H9 (cell line): Measurements from ENCODE around the gene OSBPL8. TPM values are rescaled to one million over a fixed set of nuclear protein-coding genes. Genes with fewer than 3 reads are reported as not detected.

ENCODE experiments used
- DNase-seq: peaks from one replicate; pipeline ENCODE4 v3.0.0-alpha.2; 2017
- H2AFZ ChIP-seq: one replicate; pipeline ENCODE4 v1.6.1; 2013; ENCODE audit warnings: mild to moderate bottlenecking, low read length, control low read depth, moderate library complexity
- H2AK5ac ChIP-seq: 2 replicates; pipeline ENCODE4 v1.6.1; 2013; ENCODE audit warnings: low read length, control low read depth, mixed read lengths; ENCODE audit not compliant: insufficient read length
- H2BK120ac ChIP-seq: one replicate; pipeline ENCODE4 v1.6.1; 2013; ENCODE audit warnings: low read depth, mild to moderate bottlenecking, low read length, control low read depth, inconsistent platforms; ENCODE audit not compliant: poor library complexity, severe bottlenecking
- H2BK12ac ChIP-seq: 2 replicates; pipeline ENCODE4 v1.6.1; 2013; ENCODE audit warnings: low read length, control low read depth, mixed read lengths, low read depth; ENCODE audit not compliant: insufficient read length
- H2BK15ac ChIP-seq: 2 replicates; pipeline ENCODE4 v1.6.1; 2013; ENCODE audit warnings: low read depth, low read length, control low read depth
- H2BK20ac ChIP-seq: one replicate; pipeline ENCODE4 v1.6.1; 2013; ENCODE audit warnings: low read depth, mild to moderate bottlenecking, low read length, control low read depth, inconsistent platforms; ENCODE audit not compliant: poor library complexity, severe bottlenecking
- H2BK5ac ChIP-seq: 2 replicates; pipeline ENCODE4 v1.6.1; 2013; ENCODE audit warnings: low read length, control low read depth, mixed read lengths; ENCODE audit not compliant: insufficient read length
- H3K14ac ChIP-seq: 2 replicates; pipeline ENCODE4 v1.6.1; 2013; ENCODE audit warnings: low read length, control low read depth; ENCODE audit not compliant: insufficient read depth
- H3K18ac ChIP-seq: 2 replicates; pipeline ENCODE4 v1.6.1; 2013; ENCODE audit warnings: low read depth, mild to moderate bottlenecking, mixed read lengths, low read length, control low read depth; ENCODE audit not compliant: insufficient read length
- H3K23ac ChIP-seq: 2 replicates; pipeline ENCODE4 v1.6.1; 2013; ENCODE audit warnings: low read length, control low read depth, mixed read lengths, low read depth; ENCODE audit not compliant: insufficient read length
- H3K23me2 ChIP-seq: 2 replicates; pipeline ENCODE4 v1.6.1; 2013; ENCODE audit warnings: low read depth, mild to moderate bottlenecking, mixed read lengths, low read length, control low read depth; ENCODE audit not compliant: insufficient read length, poor library complexity, severe bottlenecking
- H3K27ac ChIP-seq: 2 replicates; pipeline ENCODE4 v1.5.1; 2013; ENCODE audit warnings: low read length, control low read depth, mixed read lengths, low read depth; ENCODE audit not compliant: insufficient read length
- H3K27me3 ChIP-seq: 2 replicates; pipeline ENCODE4 v1.6.1; 2013; ENCODE audit warnings: low read length, control low read depth, inconsistent platforms; ENCODE audit not compliant: insufficient read depth
- H3K4ac ChIP-seq: 2 replicates; pipeline ENCODE4 v1.6.1; 2013; ENCODE audit warnings: low read depth, mild to moderate bottlenecking, control low read depth, inconsistent platforms, low read length, moderate library complexity
- H3K4me1 ChIP-seq: 2 replicates; pipeline ENCODE4 v1.6.1; 2013; ENCODE audit warnings: low read length, control low read depth, inconsistent platforms; ENCODE audit not compliant: insufficient read depth
- H3K4me2 ChIP-seq: 2 replicates; pipeline ENCODE4 v1.6.1; 2013; ENCODE audit warnings: low read length, control low read depth, mixed read lengths; ENCODE audit not compliant: insufficient read length, insufficient read depth
- H3K56ac ChIP-seq: 2 replicates; pipeline ENCODE4 v1.6.1; 2013; ENCODE audit warnings: low read depth, mild to moderate bottlenecking, mixed read lengths, low read length, control low read depth; ENCODE audit not compliant: insufficient read length
- H3K79me1 ChIP-seq: 2 replicates; pipeline ENCODE4 v1.6.1; 2013; ENCODE audit warnings: low read depth, mild to moderate bottlenecking, moderate library complexity, low read length, control low read depth, inconsistent platforms; ENCODE audit not compliant: insufficient read depth, poor library complexity, severe bottlenecking
- H3K79me2 ChIP-seq: 2 replicates; pipeline ENCODE4 v1.6.1; 2013; ENCODE audit warnings: low read length, control low read depth, inconsistent platforms; ENCODE audit not compliant: insufficient read depth
- H3K9ac ChIP-seq: 2 replicates; pipeline ENCODE4 v1.6.1; 2013; ENCODE audit warnings: low read length, control low read depth, mixed read lengths; ENCODE audit not compliant: insufficient read length; ENCODE audit errors: extremely low read depth
- H3K9me3 ChIP-seq: one replicate; pipeline ENCODE4 v1.6.1; 2013; ENCODE audit warnings: low read depth, low read length, inconsistent platforms; ENCODE audit not compliant: control insufficient read depth
- H3T11ph ChIP-seq: one replicate; pipeline ENCODE4 v1.6.1; 2013; ENCODE audit warnings: mild to moderate bottlenecking, low read length, control low read depth, inconsistent platforms
- H4K20me1 ChIP-seq: one replicate; pipeline ENCODE4 v1.6.1; 2013; ENCODE audit not compliant: control insufficient read depth, insufficient read length, insufficient read depth
- H4K5ac ChIP-seq: 2 replicates; pipeline ENCODE4 v1.6.1; 2013; ENCODE audit warnings: low read depth, mild to moderate bottlenecking, mixed read lengths, low read length, control low read depth; ENCODE audit not compliant: insufficient read length
- H4K8ac ChIP-seq: replicated peaks from 2 replicates; pipeline ENCODE4 v1.6.1; 2013; ENCODE audit warnings: low read length, control low read depth, mixed read lengths, low read depth; ENCODE audit not compliant: insufficient read length
- H4K91ac ChIP-seq: 2 replicates; pipeline ENCODE4 v1.6.1; 2013; ENCODE audit warnings: low read depth, mild to moderate bottlenecking, moderate library complexity, mixed read lengths, low read length, control low read depth; ENCODE audit not compliant: insufficient read length
- H3K27ac Mint-ChIP-seq, 3 experiments: 2 replicates in 2 of 3; 3 replicates in 1 of 3; pipeline ENCODE4 v1.8.0; 2020 to 2021; ENCODE audit warnings: mixed read lengths in 3 of 3, mild to moderate bottlenecking in 1 of 3, moderate library complexity in 1 of 3
- H3K27me3 Mint-ChIP-seq: 2 replicates; pipeline ENCODE4 v1.8.0; 2021; ENCODE audit warnings: low read depth, mild to moderate bottlenecking, moderate library complexity, mixed read lengths
- H3K36me3 Mint-ChIP-seq, 3 experiments: 2 replicates in 2 of 3; 3 replicates in 1 of 3; pipeline ENCODE4 v1.8.0; 2020 to 2021; ENCODE audit warnings: low read depth in 3 of 3, mixed read lengths in 3 of 3; ENCODE audit not compliant: insufficient read depth in 1 of 3
- H3K4me1 Mint-ChIP-seq, 2 experiments: 2 replicates each; pipeline ENCODE4 v1.8.0; 2020; ENCODE audit warnings: mixed read lengths in 2 of 2
- H3K4me3 Mint-ChIP-seq, 2 experiments: 2 replicates in 1 of 2; 3 replicates in 1 of 2; pipeline ENCODE4 v1.8.0; 2020 to 2021; ENCODE audit warnings: mild to moderate bottlenecking in 2 of 2, mixed read lengths in 2 of 2, moderate library complexity in 1 of 2
- H3K9me3 Mint-ChIP-seq, 2 experiments: 2 replicates in 1 of 2; 3 replicates in 1 of 2; pipeline ENCODE4 v1.8.0; 2020; ENCODE audit warnings: mild to moderate bottlenecking in 2 of 2, mixed read lengths in 2 of 2, moderate library complexity in 1 of 2
- WGBS: extraction: QIAGEN DNeasy Blood & Tissue Kit; methylation state at CpG from one replicate; pipeline ENCODE4 v1.1.7; 2013; ENCODE audit warnings: missing lambda C conversion rate, low lambda C conversion rate, mixed read lengths; ENCODE audit not compliant: insufficient read length; ENCODE audit errors: extremely low coverage; 5-methylcytosine and 5-hydroxymethylcytosine counted together
- total RNA-seq: library from RNA; stranded (reverse); gene quantifications from 2 replicates; pipeline ENCODE4 v1.2.1, GENCODE V29; 2021
- TF ChIP-seq, protein P1 (sequence below): fragments of 200-600 bp; sonication (generic); conservative IDR thresholded peaks from 3 replicates; pipeline ENCODE4 v1.8.0; 2021; ENCODE audit warnings: antibody characterized with exemption, mild to moderate bottlenecking

The OSBPL8 gene
- total RNA-seq, 1 experiment from 2014 or later: 61.2 TPM

DNA sequence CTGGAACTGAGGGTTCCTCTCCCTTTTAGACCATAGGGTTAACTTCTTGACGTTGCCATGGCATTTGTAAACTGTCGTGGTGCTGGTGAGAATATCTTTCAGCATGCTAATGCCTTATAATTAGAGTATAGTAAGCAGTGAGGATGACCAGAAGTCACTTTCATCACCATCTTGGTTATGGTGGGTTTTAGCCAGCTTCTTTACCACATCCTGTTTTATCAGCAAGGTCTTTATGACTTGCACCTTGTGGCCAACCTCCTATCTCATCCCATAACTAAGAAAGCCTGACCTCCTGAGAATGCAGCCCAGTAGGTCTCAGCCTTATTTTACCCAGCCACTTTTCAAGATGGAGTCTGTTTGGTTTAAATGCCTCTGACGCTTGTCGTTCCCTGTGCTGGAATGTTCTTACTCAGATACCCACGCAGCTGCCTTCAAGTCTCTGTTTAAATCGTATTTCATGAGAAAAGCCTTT lies 255.5 kb downstream of the OSBPL8 start:
- H3K36me3 Mint-ChIP-seq: no peaks in the 10 kb centered on the region
- H3K79me1 ChIP-seq: no peaks in the 10 kb centered on the region
- no peaks in the 10 kb centered on the region for H3K23me2 ChIP-seq
- H3K9ac ChIP-seq: no peak overlapping the region
- no peak overlapping the region for H3K4me2 ChIP-seq
- H3K27ac ChIP-seq: no peak overlapping the region
- no peak overlapping the region for H3K56ac ChIP-seq
- no peaks in the 10 kb centered on the region for H3K9me3 ChIP-seq
- H3K9me3 Mint-ChIP-seq: no peaks in the 10 kb centered on the region
- no peak overlapping the region for H2AFZ ChIP-seq
- H3K4ac ChIP-seq: no peak overlapping the region
- no peak overlapping the region for H2BK20ac ChIP-seq
- no peak overlapping the region for H3K14ac ChIP-seq
- H3K27me3 Mint-ChIP-seq: peaks cover 3% of the 10 kb centered on the region; the same call in 1 of the 2 replicates
- H3K23ac ChIP-seq: no peak overlapping the region
- no peak overlapping the region for H2BK12ac ChIP-seq
- no peak overlapping the region for H4K8ac ChIP-seq
- peaks cover 4 to 6% of the 10 kb centered on the region in 2 experiments for H3K4me1 Mint-ChIP-seq
- no peak overlapping the region for H3K27ac Mint-ChIP-seq
- no peak overlapping the region for H4K5ac ChIP-seq
- H3K4me1 ChIP-seq: no peaks in the 10 kb centered on the region
- H3K4me3 Mint-ChIP-seq: no peak overlapping the region
- H2AK5ac ChIP-seq: no peak overlapping the region
- H3K27me3 ChIP-seq: no peaks in the 10 kb centered on the region
- no CpG with 5 or more reads among the region's 6 CpGs for WGBS
- no peak overlapping the region for H2BK120ac ChIP-seq
- TF ChIP-seq, protein P1, sequence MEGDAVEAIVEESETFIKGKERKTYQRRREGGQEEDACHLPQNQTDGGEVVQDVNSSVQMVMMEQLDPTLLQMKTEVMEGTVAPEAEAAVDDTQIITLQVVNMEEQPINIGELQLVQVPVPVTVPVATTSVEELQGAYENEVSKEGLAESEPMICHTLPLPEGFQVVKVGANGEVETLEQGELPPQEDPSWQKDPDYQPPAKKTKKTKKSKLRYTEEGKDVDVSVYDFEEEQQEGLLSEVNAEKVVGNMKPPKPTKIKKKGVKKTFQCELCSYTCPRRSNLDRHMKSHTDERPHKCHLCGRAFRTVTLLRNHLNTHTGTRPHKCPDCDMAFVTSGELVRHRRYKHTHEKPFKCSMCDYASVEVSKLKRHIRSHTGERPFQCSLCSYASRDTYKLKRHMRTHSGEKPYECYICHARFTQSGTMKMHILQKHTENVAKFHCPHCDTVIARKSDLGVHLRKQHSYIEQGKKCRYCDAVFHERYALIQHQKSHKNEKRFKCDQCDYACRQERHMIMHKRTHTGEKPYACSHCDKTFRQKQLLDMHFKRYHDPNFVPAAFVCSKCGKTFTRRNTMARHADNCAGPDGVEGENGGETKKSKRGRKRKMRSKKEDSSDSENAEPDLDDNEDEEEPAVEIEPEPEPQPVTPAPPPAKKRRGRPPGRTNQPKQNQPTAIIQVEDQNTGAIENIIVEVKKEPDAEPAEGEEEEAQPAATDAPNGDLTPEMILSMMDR: no peak
- H4K20me1 ChIP-seq: no peaks in the 10 kb centered on the region
- no peak overlapping the region for H4K91ac ChIP-seq
- no peak for DNase-seq
- H3T11ph ChIP-seq: no peak overlapping the region
- no peak overlapping the region for H3K18ac ChIP-seq
- no peak overlapping the region for H2BK5ac ChIP-seq
- H3K79me2 ChIP-seq: no peaks in the 10 kb centered on the region
- H2BK15ac ChIP-seq: no peak overlapping the region
